Hematopoietic multipotent progenitor cell treated with erythropoietin and hydrocortisone succinate and interleukin-3 and kit ligand, for 8 days (in vitro differentiated cells): Measurements from ENCODE around the gene CD177.
"Not testable (repeated sequence)": the region's sequence is repeated elsewhere in the genome, so short reads cannot be mapped to it uniquely, and the experiment has no call there.

ENCODE experiments used
- DNase-seq: peaks from one replicate; pipeline ENCODE4 v3.0.0-alpha.2; 2015

Gene CD177

DNA sequence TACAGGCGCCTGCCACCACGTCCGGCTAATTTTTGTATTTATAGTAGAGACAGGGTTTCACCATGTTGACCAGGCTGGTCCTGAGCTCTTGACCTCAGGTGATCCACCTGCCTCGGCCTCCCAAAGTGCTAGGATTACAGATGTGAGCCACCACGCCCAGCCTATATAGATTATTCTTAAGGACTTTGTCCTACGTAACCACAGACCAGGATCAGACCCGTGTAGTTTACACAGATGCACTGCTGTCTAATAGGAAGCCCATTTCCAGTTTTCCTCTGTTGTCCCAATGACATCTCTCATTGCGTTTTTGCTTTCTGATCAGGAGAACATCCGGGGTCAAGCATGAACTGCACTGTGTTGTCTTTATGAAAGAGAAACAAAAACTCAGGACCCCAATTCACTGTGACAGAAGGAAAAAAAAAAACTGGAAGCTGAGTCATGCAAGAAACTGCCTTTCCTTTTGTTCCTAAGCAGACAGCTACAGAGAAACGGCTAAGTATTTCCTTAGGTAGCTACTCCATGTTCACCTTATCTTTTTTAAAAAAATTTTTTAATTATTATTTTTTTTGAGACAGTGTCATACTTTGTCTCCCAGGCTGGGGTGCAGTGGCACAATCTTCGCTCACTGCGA is 29.2 kb downstream of the CD177 start:
- not testable (repeated sequence) for DNase-seq

- not testable (repeated sequence) for DNase-seq
These were observed 29.8 kb downstream of the CD177 start for GRCh38 chr19:43383254-43383653.

DNA sequence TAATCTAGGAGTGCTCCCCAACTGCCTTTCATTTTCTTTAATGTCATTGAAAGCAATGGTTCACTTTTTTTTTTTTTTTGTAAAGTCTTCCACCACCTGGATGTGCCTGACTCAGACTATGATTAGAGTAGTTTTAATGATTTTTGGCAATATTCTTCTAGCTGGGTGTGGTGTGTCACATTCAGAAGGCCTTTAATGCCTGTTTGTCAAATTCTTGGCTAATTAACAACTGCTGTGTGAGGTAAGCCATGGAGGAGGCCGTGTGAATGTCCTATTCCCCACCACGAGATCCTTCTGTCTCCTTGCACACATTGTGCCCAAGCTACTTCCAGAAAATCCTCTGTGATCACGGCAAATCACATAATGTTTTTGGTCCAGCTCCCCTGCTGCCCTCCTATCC is 30.3 kb downstream of the CD177 start:
- not testable (repeated sequence) for DNase-seq

DNA sequence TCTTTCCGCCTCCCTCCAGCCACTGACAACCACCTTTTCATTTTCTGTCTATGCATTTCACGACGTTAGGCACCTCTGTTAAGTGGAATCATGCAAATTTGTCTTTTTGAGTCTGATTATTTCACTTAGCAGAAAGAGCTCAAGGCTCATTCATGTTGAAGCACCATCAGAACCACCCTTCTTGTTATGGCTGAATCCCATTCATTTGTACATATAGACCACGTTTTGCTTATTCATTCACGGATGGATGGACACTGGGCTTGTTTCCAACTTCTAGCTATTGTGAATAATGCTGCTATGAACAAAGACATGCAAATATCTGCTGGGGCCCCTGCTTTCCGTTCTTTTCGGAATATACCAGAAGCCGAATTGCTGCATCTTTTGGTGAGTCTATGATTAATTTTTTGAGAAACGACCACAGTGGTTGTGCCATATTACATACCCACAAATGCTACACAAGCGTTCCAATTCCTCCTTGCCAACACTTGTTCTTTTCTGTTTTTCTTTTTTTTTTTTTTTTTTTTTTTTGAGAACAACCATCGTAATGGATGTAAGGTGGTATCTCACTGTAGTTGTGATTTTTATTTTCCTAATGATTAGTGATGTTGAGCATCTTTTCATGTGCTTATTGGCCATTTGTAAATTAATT is 37.5 kb downstream of the CD177 start:
- DNase-seq: not testable (repeated sequence)

GRCh38 chr19:43391552-43391935 is 38.1 kb downstream of the CD177 start:
- not testable (repeated sequence) for DNase-seq

DNA sequence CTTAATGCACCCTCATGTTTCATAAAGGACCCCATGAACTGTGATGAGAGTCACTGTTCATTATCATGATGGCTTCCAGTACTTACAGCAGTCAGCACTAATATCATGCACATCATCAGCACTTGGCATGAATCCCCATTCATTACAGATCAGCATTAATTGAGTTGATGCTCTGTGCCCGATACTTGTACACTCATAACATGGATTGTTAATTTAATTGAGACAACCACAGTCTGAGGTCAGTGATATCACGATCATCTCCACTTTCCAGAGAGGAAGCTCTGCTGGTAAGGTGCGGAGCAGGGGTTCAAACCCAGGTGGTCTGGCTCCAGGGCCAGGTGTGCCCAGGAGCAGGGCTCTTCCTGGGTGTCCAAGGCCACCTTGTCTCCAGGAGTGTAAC is 40.0 kb downstream of the CD177 start:
- DNase-seq: not testable (repeated sequence)

GRCh38 chr19:43395561-43395960 is 42.1 kb downstream of the CD177 start:
- no peak for DNase-seq

DNA sequence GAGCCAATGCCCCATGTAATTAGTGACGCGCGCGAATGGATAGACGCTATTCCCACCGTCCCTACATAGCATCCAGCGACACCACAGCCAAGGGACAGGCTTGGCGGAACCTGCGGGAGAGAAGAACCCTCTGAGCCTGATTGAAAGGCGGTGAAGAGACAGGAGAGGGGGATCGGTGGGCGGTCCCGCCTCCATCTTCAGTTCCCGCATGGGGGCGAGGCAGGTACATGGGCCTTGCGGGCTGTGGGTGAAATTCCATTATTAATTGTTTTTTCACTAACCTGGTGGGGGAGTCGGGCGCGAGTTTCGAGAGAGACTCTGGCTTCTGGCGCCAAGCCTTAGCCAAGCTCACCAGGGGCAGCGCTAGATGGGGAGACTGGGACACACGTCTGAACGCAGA is 52.8 kb downstream of the CD177 start:
- no peak for DNase-seq

DNA sequence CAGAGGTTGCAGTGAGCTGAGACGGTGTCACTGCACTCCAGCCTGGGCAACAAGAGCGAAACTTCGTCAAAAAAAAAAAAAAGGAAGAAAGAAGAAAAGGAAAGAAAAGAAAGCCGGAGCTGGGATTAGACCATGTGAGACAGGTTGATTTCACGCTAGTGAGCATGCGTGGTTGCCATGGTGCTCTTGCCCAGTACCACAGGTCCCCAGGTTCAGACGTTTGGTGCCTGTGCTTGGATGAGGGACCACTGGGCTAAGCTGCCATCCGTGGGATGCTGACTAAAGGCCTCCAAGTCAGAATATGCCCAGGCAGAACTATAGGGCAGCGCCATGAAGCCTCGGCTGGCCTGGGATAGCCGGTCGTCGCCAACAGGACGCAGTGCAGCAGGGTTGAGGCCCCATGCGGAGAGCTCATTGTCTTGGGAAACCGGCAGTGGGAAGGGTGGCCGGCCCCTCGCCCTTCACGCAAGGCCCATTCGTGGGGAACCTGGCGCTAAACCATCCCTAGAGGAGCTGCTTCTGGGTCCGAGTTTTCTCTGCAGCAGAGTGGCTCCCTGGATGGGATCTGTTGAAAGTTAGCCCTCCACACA is 54.0 kb downstream of the CD177 start:
- no peak for DNase-seq

DNA sequence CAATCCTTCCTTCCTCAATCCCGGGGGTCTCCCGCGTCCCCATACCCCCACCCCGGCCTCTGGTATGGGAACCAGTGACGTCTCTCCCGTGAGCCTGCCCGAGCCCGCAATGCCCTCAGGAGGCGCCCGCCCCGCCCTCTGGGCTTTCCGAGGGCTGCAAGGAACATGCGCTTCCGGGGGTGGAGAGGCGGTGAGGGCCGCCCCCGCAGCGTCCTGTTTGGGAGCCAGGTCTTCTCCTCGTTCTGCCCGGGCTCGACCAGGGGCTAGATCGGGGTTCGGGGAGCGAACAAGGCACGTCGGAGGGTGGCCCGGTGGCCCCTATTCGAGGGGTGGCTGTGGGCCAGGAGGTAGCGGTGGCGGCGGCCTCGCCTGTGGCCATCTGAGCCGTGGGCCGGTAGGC is 54.6 kb downstream of the CD177 start:
- no peak for DNase-seq

DNA sequence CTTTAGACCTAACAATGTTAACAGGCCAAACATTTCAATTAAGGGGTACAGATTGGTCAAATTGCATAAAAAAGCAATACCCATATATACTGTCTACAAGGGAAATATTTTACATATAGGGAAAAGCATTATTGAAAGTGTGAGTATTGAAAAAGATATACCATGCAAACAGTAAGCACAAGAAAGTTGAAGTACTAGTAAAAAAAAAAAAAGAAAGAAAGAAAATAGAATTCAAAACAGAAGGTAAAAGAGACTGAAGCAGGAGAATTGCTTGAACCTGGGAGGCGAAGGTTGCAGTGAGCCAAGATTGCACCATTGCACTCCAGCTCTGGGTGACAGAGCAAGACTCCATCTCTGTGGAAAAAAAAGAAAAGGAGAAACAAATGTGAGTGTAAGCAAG is 55.9 kb downstream of the CD177 start:
- DNase-seq: no peak

DNA sequence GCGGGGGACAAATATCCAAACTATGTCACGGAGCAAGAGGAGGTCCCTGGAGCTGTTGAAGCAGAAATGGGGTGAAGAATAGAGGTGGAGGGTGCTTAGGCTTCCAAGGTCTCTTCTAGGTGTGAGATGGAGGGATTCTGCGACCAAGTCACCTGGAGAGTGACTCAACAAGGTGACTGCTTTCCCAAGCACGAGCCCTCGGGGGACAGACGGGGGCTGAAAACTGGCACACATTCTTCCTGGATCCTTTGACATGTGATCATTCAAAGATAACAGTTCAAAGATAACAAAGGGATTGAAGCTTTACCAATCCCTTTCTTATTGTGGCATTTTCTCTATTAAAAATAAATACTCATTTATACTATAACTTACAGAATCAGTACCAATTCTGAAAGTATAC is 59.0 kb downstream of the CD177 start:
- no peak for DNase-seq
